Fibroblast of the aortic adventitia (primary cell): Measurements from ENCODE around the gene TBC1D22A. TPM values are rescaled to one million over a fixed set of nuclear protein-coding genes. Genes with fewer than 3 reads are reported as not detected.

ENCODE experiments used
- DNase-seq: peaks from one replicate; pipeline ENCODE4 v3.0.0-alpha.2; 2010; ENCODE audit warnings: low read depth
- H3K4me3 ChIP-seq: 2 replicates; pipeline ENCODE4 v1.5.1; 2011; ENCODE audit warnings: low read depth, mild to moderate bottlenecking, control low read depth, low read length, moderate library complexity
- CTCF ChIP-seq: IDR thresholded peaks from 2 replicates; pipeline ENCODE4 v1.5.1; 2011; ENCODE audit warnings: mild to moderate bottlenecking, low read length, control low read depth, inconsistent platforms; ENCODE audit not compliant: insufficient read depth
- total RNA-seq: library from RNA; depleted of rRNA; stranded (reverse); fragments of >200 nt; gene quantifications from 2 replicates; pipeline ENCODE4 v1.2.3, GENCODE V29; 2012; ENCODE audit warnings: low replicate concordance

Gene TBC1D22A
- total RNA-seq, 1 donor, result 13.8 TPM

- H3K4me3 ChIP-seq, result no peak overlapping the region
- TF ChIP-seq CTCF, result no peak
- DNase-seq, result no peak
Observed at GRCh38 chr22:47010211-47010610, 247.8 kb downstream of the TBC1D22A start.

- no peak overlapping the region for H3K4me3 ChIP-seq
- DNase-seq, result no peak
- no peak for TF ChIP-seq CTCF
Observed at GRCh38 chr22:47011131-47011858, 248.8 kb downstream of the TBC1D22A start.

- TF ChIP-seq CTCF, result no peak
- DNase-seq, result no peak
- no peak overlapping the region for H3K4me3 ChIP-seq
Observed at GRCh38 chr22:47011859-47012258, 249.4 kb downstream of the TBC1D22A start.

- H3K4me3 ChIP-seq, result no peak overlapping the region
- TF ChIP-seq CTCF, result no peak
- no peak for DNase-seq
Observed at GRCh38 chr22:47012589-47013370, 250.3 kb downstream of the TBC1D22A start.

GRCh38 chr22:47013861-47014635, 251.6 kb downstream of the TBC1D22A start:
- DNase-seq, result no peak
- no peak for TF ChIP-seq CTCF
- H3K4me3 ChIP-seq, result no peak overlapping the region

- no peak for TF ChIP-seq CTCF
- H3K4me3 ChIP-seq, result no peak overlapping the region
- no peak for DNase-seq
Observed at GRCh38 chr22:47014636-47015345, 252.3 kb downstream of the TBC1D22A start.
